PC-9 (cell line): ENCODE data around the gene NKX6-2.

Source experiments
- CTCF ChIP-seq: fragments of 200-600 bp; sonication (generic); conservative IDR thresholded peaks from 2 replicates; pipeline ENCODE4 v1.6.1; 2017; ENCODE audit warnings: mixed run types, antibody characterized with exemption, mild to moderate bottlenecking, moderate library complexity
- EZH2 ChIP-seq: fragments of 200-600 bp; sonication (generic); IDR thresholded peaks from 2 replicates; pipeline ENCODE4 v1.8.0; 2017; ENCODE audit warnings: antibody characterized with exemption, low read depth

GRCh38 chr10:132750936-132751335 is 35.0 kb downstream of the NKX6-2 start:
- TF ChIP-seq CTCF (no peak), EZH2 (no peak)
